LNCAP (cell line): ENCODE data around the gene CTBP2.

Experiments used
- TF ChIP-seq, protein P1 (sequence below): fragments of 450-650 bp; IDR thresholded peaks from 2 replicates; pipeline ENCODE4 v1.5.1; 2017; ENCODE audit warnings: mild to moderate bottlenecking

CTBP2 gene

DNA sequence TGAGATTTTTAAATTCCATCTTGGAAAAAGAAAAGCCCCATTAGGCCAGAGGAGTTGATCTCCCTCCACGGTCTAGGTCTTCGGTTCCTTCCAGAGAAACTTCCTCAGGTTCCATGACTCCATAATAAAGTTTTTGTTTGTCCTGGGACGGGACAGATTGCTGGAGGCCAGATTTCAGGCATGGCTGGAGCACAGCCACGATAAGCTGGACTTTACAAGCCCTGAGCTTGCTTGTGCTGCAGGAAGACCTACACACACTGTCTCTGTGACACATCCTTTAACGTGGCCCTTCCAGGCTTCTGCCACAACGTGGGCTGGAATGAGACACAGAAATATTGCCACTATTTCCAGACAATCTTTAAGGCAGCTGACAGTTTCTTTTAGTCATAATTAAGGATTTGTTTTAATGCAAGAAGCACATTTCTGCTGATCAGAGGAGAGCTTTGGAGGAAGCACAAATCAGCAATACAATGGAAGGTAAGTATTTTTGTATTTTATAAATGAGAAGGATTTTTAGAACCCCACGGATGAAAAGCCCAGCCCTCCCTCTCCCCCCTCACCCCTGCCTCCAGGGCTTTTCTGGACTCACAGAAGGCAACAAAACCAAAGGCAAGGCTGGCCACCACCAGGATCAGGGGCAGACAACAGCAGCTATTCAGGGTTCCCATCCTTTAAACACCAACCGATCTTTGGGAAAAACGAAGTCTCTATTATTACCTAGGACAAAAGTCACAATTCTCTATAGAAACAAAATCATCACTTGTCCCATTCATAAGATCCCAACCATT lies 6.5 kb downstream of the CTBP2 start:
- TF ChIP-seq, protein P1, sequence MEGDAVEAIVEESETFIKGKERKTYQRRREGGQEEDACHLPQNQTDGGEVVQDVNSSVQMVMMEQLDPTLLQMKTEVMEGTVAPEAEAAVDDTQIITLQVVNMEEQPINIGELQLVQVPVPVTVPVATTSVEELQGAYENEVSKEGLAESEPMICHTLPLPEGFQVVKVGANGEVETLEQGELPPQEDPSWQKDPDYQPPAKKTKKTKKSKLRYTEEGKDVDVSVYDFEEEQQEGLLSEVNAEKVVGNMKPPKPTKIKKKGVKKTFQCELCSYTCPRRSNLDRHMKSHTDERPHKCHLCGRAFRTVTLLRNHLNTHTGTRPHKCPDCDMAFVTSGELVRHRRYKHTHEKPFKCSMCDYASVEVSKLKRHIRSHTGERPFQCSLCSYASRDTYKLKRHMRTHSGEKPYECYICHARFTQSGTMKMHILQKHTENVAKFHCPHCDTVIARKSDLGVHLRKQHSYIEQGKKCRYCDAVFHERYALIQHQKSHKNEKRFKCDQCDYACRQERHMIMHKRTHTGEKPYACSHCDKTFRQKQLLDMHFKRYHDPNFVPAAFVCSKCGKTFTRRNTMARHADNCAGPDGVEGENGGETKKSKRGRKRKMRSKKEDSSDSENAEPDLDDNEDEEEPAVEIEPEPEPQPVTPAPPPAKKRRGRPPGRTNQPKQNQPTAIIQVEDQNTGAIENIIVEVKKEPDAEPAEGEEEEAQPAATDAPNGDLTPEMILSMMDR: no peak

DNA sequence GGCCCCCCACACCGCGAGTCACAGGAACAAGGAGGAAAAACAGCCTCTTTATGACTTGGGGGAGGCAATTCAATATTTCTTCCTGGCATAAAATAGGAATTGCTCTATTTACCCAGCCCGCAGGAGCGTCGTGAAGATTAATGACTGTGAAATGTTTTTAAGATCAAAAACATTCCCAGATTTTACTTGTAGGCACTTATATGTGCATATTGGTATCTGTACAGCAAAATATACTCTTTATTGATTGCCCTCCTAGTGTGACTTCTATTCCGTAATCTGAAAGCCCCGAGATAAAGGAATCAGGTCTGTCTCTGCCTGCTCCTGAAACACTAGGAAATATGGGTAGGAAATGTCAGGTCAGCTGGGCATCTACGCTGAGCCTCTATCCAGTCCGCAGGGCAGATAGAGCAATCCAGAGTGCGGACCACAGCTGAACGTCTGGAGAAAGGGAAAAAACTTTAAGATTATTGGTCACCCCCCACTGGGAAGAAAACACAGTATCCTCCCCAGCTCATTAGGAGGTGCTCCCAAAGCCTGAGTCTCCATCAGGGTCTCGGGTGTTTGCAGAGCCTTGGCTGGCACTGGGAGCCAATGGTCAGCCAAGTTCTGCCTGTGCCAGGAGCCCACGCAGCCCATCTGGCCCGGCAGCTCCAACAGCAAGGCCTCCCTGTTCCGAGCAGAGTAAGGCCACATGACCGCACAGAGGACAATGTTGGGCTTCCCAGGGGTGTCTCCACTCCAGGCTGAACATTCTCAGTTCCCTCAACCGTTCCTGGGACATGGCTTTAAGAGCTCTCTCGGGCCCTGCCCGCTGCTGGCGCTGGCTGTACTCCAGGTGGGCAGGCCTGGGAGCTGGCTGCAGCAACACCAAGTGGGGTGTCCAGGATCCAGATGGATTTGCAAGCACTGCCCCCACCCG lies 7.7 kb downstream of the CTBP2 start:
- TF ChIP-seq, protein P1: no peak

GRCh38 chr10:125151553-125152449 lies 8.6 kb downstream of the CTBP2 start:
- TF ChIP-seq, protein P1: no peak

DNA sequence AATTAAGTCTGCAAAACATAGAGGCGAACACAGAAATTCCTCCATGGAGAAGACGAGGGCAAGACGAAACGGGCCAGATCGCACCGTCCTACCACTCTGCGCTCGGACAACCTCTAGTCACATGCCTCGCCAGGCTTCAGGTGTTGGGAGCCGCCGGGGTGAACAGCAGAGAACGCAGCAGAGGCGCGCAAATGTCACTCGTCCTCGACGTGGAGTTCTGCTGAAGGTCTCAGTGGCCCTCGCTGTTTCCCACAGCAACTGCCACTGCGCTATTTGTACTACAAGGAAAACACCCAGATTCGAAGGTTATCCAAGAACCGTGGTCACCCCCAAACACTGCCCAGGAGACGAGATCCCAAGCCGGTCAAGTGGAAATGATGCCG lies 9.2 kb downstream of the CTBP2 start:
- TF ChIP-seq, protein P1: no peak

DNA sequence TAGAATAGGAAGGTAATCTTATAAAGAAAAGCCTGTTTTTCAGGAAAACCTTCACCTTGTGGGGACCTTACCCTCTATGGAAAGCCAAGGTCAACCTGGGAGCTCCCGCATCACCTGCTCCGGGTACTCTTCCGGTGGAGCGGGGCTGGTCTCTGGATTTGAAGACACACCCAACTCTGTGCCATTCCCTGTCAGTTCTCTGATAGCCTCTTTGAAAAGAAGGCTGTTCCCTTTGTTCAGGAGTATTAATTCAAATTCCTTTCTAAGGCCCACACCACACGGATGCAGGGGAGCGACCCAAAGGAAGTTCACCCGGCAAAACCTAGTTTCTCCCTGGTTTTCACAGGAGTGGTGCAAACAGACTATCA lies 10.7 kb downstream of the CTBP2 start:
- TF ChIP-seq, protein P1: no peak

DNA sequence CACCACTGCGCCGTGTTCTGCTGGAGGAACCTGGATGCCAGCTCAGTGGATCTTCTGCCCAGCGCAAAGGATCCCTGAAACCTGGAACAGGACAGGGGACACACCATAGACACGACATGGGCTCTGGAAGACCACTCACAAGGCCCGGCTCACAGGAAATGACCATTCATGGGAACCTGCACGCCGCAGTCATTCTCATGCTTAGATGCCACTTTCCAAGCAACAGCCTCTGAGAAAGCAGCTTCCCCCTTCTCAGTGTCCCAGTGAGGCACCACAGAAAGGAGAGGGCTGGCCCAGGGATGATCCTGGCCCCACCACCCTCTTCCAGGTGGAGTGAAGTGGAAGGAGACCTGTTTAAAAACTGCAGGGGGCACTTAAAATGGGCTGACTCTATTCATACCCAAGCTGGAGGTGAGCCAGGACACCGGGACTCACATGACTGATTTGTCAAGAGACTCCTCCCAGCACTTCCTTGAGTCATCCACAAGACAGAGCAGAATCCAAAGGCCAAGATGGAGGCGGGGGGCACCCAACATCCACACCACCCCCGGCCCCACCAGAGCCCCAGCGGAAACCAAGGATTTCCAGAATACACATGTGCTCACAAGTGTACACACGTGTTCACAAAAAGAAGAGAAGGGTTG lies 11.2 kb downstream of the CTBP2 start:
- TF ChIP-seq, protein P1: no peak

GRCh38 chr10:125148528-125148927 lies 11.8 kb downstream of the CTBP2 start:
- TF ChIP-seq, protein P1: no peak
